ENCODE data around the gene TMCC1.
"Not testable (repeated sequence)": the region's sequence is repeated elsewhere in the genome, so short reads cannot be mapped to it uniquely, and the experiment has no call there.

The TMCC1 gene

DNA sequence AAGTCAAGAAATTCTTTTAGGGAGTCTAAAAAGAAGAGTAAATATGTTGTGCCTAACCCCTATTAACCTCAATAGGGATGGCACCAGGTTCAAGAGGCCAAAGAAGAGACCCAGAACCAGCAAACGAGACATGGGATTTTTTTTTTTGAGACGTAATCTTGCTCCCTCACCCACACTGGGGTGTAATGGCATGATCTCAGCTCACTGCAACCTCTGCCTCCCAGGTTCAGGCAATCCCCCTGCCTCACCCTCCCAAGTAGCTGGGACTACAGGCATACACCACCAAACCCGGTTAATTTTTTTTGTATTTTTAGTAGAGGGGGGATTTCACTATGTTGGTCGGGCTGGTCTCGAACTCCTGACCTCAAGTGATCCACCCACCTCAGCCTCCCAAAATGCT lies 36.7 kb downstream of the TMCC1 start:
- H3K4me1 ChIP-seq (ENCODE audit: insufficient read depth, low read length): peaks cover 13% of the 10 kb centered on the region
- H3K9me3 ChIP-seq (ENCODE audit: low read length); H3K9ac ChIP-seq (ENCODE audit: low read length); H3K27ac ChIP-seq (ENCODE audit: low read depth, low read length); H3K4me3 ChIP-seq (ENCODE audit: low read depth in 1 of 2, low read length in 2 of 2); H3K36me3 ChIP-seq (ENCODE audit: insufficient read depth, low read length); H3K27me3 ChIP-seq (ENCODE audit: control insufficient read depth in 1 of 2, insufficient read depth in 2 of 2, low read length in 2 of 2): not testable (repeated sequence)

GRCh38 chr3:129855832-129856419 lies 37.6 kb downstream of the TMCC1 start:
- no peak overlapping the region for H3K27ac ChIP-seq (ENCODE audit: low read depth, low read length)
- no peaks in the 10 kb centered on the region for H3K36me3 ChIP-seq (ENCODE audit: insufficient read depth, low read length)
- no peaks in the 10 kb centered on the region for H3K9me3 ChIP-seq (ENCODE audit: low read length)
- no peak overlapping the region for H3K9ac ChIP-seq (ENCODE audit: low read length)
- no peak overlapping the region for H3K4me3 ChIP-seq (ENCODE audit: low read depth in 1 of 2, low read length in 2 of 2)
- H3K27me3 ChIP-seq (ENCODE audit: control insufficient read depth in 1 of 2, insufficient read depth in 2 of 2, low read length in 2 of 2): no peaks in the 10 kb centered on the region
- H3K4me1 ChIP-seq (ENCODE audit: insufficient read depth, low read length): peaks cover 13% of the 10 kb centered on the region

- no peaks in the 10 kb centered on the region for H3K27me3 ChIP-seq (ENCODE audit: control insufficient read depth in 1 of 2, insufficient read depth in 2 of 2, low read length in 2 of 2)
- no peaks in the 10 kb centered on the region for H3K9me3 ChIP-seq (ENCODE audit: low read length)
- H3K4me1 ChIP-seq (ENCODE audit: insufficient read depth, low read length): peaks cover 13% of the 10 kb centered on the region
- H3K27ac ChIP-seq (ENCODE audit: low read depth, low read length): no peak overlapping the region
- H3K36me3 ChIP-seq (ENCODE audit: insufficient read depth, low read length): no peaks in the 10 kb centered on the region
- H3K9ac ChIP-seq (ENCODE audit: low read length): no peak overlapping the region
- H3K4me3 ChIP-seq (ENCODE audit: low read depth in 1 of 2, low read length in 2 of 2): no peak overlapping the region
Measured at GRCh38 chr3:129855170-129855831, 38.2 kb downstream of the TMCC1 start.

DNA sequence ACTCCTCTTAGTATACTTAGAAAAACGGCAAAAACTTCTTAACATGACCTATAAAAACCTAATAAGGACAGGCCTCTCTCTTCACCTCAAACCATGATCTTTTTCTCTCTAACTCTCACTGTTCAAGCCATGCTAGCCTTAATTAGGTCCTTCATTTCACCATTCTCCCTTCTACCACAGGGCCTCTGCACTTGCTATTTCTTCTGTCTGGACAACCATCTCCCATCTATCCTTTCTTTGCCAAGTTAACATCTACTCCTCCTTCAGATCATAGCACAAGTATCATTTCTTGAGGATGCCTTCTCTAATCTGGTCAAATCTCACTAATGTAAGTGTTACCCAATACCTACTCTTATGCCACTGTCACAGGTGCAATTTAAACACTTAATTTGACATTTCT lies 39.1 kb downstream of the TMCC1 start:
- Histone ChIP-seq H3K4me3 (ENCODE audit: low read depth in 1 of 2, low read length in 2 of 2) (no peak overlapping the region), H3K27me3 (ENCODE audit: control insufficient read depth in 1 of 2, insufficient read depth in 2 of 2, low read length in 2 of 2) (no peaks in the 10 kb centered on the region), H3K27ac (ENCODE audit: low read depth, low read length) (no peak overlapping the region), H3K9me3 (ENCODE audit: low read length) (no peaks in the 10 kb centered on the region), H3K36me3 (ENCODE audit: insufficient read depth, low read length) (no peaks in the 10 kb centered on the region), H3K4me1 (ENCODE audit: insufficient read depth, low read length) (peaks cover 13% of the 10 kb centered on the region), H3K9ac (ENCODE audit: low read length) (no peak overlapping the region)

GRCh38 chr3:129845956-129846355 lies 47.6 kb downstream of the TMCC1 start:
- H3K36me3 ChIP-seq (ENCODE audit: insufficient read depth, low read length): no peaks in the 10 kb centered on the region
- no peak overlapping the region for H3K27ac ChIP-seq (ENCODE audit: low read depth, low read length)
- H3K9ac ChIP-seq (ENCODE audit: low read length): no peak overlapping the region
- H3K27me3 ChIP-seq (ENCODE audit: control insufficient read depth in 1 of 2, insufficient read depth in 2 of 2, low read length in 2 of 2): no peaks in the 10 kb centered on the region
- no peak overlapping the region for H3K4me3 ChIP-seq (ENCODE audit: low read depth in 1 of 2, low read length in 2 of 2)
- H3K9me3 ChIP-seq (ENCODE audit: low read length): no peaks in the 10 kb centered on the region
- H3K4me1 ChIP-seq (ENCODE audit: insufficient read depth, low read length): no peaks in the 10 kb centered on the region

DNA sequence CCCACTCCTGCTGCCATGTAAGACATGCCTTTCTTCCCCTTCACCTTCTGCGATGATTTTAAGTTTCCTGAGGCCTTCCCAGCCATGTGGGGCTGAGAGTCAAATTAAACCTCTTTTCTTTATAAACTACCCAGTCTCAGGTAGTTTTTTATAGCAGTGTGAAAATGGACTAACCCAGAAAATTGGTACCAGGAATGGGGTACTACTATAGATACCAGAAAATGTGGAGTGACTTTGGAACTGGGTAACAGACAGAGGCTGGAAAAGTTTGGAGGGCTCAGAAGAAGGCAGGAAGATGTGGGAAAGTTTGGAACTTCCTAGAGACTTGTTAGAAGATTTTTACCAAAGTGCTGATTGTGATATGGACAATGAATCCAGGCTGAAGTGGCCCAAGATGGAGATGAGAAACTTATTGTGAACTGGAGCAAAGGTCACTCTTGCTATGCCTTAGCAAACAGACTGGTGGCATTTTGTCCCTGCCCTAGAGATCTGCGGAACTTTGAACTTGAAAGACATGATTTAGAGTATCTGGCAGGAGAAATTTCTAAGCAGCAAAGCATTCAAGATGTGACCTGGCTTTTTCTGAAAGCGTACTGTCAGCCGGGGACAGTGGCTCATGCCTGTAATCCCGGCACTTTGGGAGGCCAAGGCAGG lies 52.7 kb downstream of the TMCC1 start:
- Histone ChIP-seq H3K9ac (ENCODE audit: low read length) (no peak overlapping the region), H3K4me3 (ENCODE audit: low read depth in 1 of 2, low read length in 2 of 2) (no peak overlapping the region), H3K4me1 (ENCODE audit: insufficient read depth, low read length) (peaks cover 12% of the 10 kb centered on the region), H3K27me3 (ENCODE audit: control insufficient read depth in 1 of 2, insufficient read depth in 2 of 2, low read length in 2 of 2) (no peaks in the 10 kb centered on the region), H3K9me3 (ENCODE audit: low read length) (no peaks in the 10 kb centered on the region), H3K36me3 (ENCODE audit: insufficient read depth, low read length) (no peaks in the 10 kb centered on the region), H3K27ac (ENCODE audit: low read depth, low read length) (no peak overlapping the region)

DNA sequence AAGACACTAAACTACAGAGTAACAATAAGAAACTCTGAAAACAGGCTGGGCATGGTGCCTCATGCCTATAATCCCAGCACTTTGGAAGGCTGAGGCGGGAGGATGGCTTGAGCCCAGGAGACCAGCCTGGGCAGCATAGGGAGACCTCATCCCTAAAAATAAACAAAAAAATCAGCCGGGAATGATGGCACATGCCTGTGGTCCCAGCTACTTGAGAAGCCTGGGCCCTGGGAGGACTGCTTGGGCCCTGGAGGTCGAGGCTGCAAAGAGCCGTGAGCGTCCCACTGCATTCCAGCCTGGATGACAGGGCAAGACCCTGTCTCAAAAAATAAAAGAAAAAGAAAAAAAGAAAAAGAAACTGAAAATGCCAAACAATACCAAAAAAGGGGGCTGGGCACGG lies 55.4 kb downstream of the TMCC1 start:
- Histone ChIP-seq H3K4me3 (ENCODE audit: low read depth in 1 of 2, low read length in 2 of 2) (no peak overlapping the region), H3K9ac (ENCODE audit: low read length) (no peak overlapping the region), H3K36me3 (ENCODE audit: insufficient read depth, low read length) (no peaks in the 10 kb centered on the region), H3K4me1 (ENCODE audit: insufficient read depth, low read length) (peaks cover 12% of the 10 kb centered on the region), H3K9me3 (ENCODE audit: low read length) (no peaks in the 10 kb centered on the region), H3K27me3 (ENCODE audit: control insufficient read depth in 1 of 2, insufficient read depth in 2 of 2, low read length in 2 of 2) (no peaks in the 10 kb centered on the region), H3K27ac (ENCODE audit: low read depth, low read length) (no peak overlapping the region)

GRCh38 chr3:129837065-129837642 lies 56.4 kb downstream of the TMCC1 start:
- Histone ChIP-seq H3K27ac (ENCODE audit: low read depth, low read length) (no peak overlapping the region), H3K9ac (ENCODE audit: low read length) (no peak overlapping the region), H3K4me1 (ENCODE audit: insufficient read depth, low read length) (peaks cover 13% of the 10 kb centered on the region), H3K27me3 (ENCODE audit: control insufficient read depth in 1 of 2, insufficient read depth in 2 of 2, low read length in 2 of 2) (no peaks in the 10 kb centered on the region), H3K4me3 (ENCODE audit: low read depth in 1 of 2, low read length in 2 of 2) (no peak overlapping the region), H3K36me3 (ENCODE audit: insufficient read depth, low read length) (no peaks in the 10 kb centered on the region), H3K9me3 (ENCODE audit: low read length) (no peaks in the 10 kb centered on the region)

GRCh38 chr3:129836381-129837064 lies 57.0 kb downstream of the TMCC1 start:
- Histone ChIP-seq H3K27me3 (ENCODE audit: control insufficient read depth in 1 of 2, insufficient read depth in 2 of 2, low read length in 2 of 2) (no peaks in the 10 kb centered on the region), H3K36me3 (ENCODE audit: insufficient read depth, low read length) (no peaks in the 10 kb centered on the region), H3K9ac (ENCODE audit: low read length) (no peak overlapping the region), H3K9me3 (ENCODE audit: low read length) (no peaks in the 10 kb centered on the region), H3K4me3 (ENCODE audit: low read depth in 1 of 2, low read length in 2 of 2) (no peak overlapping the region), H3K4me1 (ENCODE audit: insufficient read depth, low read length) (peaks cover 16% of the 10 kb centered on the region), H3K27ac (ENCODE audit: low read depth, low read length) (no peak overlapping the region)

DNA sequence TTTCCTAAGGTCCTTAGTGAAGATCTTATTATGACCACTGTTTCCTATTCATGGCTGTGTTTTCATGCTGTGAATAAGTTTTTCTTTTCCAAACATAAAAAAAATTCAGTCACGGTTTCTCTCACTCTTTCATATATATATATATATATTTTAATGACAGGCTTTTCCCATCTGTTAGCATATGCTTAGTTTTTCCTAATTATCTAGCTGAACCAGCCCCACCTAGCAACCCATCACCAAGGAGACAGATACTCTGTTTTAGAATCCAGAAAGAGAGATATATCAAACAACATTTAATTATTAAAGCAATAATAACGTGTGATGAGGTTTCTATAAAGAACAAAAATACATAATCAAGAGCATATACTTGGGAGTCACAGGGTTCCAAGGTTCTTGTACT lies 58.3 kb downstream of the TMCC1 start:
- H3K9ac ChIP-seq (ENCODE audit: low read length): no peak overlapping the region
- H3K9me3 ChIP-seq (ENCODE audit: low read length): no peaks in the 10 kb centered on the region
- no peaks in the 10 kb centered on the region for H3K27me3 ChIP-seq (ENCODE audit: control insufficient read depth in 1 of 2, insufficient read depth in 2 of 2, low read length in 2 of 2)
- no peak overlapping the region for H3K4me3 ChIP-seq (ENCODE audit: low read depth in 1 of 2, low read length in 2 of 2)
- no peak overlapping the region for H3K27ac ChIP-seq (ENCODE audit: low read depth, low read length)
- no peaks in the 10 kb centered on the region for H3K36me3 ChIP-seq (ENCODE audit: insufficient read depth, low read length)
- H3K4me1 ChIP-seq (ENCODE audit: insufficient read depth, low read length): peaks cover 16% of the 10 kb centered on the region

GRCh38 chr3:129834580-129834979 lies 58.9 kb downstream of the TMCC1 start:
- H3K4me1 ChIP-seq (ENCODE audit: insufficient read depth, low read length): peaks cover 16% of the 10 kb centered on the region

More at GRCh38 chr3:129834580-129834979, 58.9 kb downstream of the TMCC1 start:
- Histone ChIP-seq H3K9ac (ENCODE audit: low read length) (no peak overlapping the region), H3K9me3 (ENCODE audit: low read length) (no peaks in the 10 kb centered on the region), H3K27ac (ENCODE audit: low read depth, low read length) (no peak overlapping the region), H3K4me3 (ENCODE audit: low read depth in 1 of 2, low read length in 2 of 2) (no peak overlapping the region), H3K27me3 (ENCODE audit: control insufficient read depth in 1 of 2, insufficient read depth in 2 of 2, low read length in 2 of 2) (no peaks in the 10 kb centered on the region), H3K36me3 (ENCODE audit: insufficient read depth, low read length) (no peaks in the 10 kb centered on the region)
